Activated gamma-delta T cell (primary cell): ENCODE results near the gene PERP.
"Not testable (repeated sequence)": the region's sequence is repeated elsewhere in the genome, so short reads cannot be mapped to it uniquely, and the experiment has no call there.

Source experiments
- DNase-seq: peaks from one replicate; lab custom pipeline; 2025; lab: John Stamatoyannopoulos, UW

The PERP gene

DNA sequence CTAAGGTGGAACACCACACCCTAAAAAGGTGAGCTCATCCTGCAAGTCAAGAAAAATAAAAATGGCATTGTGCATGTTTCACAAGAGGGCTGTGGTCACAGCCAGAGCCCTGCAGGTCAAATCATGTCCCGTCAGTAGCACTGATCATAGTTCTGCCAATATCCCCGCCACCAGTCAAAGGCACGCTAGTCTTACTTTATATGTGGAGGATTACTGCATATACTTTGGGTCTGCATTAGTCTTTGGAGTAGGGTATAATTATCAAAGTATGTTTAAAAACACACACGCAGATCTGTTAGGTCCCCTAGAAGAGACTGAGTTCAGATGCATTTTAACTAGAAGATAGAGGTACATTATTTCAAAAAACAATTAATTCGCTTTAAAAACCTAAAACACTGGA is 1.8 kb downstream of the PERP start:
- no peak for DNase-seq

DNA sequence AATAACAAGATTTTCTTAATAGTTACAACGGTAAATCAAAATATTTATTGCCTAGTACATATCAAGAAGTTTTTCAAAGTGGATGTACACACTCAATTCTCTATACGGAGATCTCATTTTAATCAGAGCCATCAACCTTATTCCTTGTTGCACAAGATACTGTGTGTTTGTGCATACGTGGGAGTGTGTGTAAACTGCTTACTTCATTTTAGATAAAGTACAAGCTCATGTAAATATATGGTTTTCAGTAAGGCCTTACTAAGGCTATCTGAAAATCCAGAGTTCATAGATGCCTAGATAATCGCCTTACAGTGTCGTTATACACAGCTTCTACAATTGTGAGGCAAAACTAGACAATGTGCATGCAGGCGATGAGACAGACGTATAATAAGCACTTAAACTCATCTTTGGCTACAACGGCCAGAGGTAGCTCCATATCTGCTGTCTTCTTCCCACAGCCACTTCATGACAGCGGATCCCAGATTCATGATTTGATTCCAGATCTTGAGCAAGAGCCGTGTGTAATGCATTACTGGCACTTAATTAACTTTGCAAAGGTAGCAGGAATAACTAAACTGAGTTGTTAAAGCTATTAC is 2.5 kb downstream of the PERP start:
- no peak for DNase-seq

DNA sequence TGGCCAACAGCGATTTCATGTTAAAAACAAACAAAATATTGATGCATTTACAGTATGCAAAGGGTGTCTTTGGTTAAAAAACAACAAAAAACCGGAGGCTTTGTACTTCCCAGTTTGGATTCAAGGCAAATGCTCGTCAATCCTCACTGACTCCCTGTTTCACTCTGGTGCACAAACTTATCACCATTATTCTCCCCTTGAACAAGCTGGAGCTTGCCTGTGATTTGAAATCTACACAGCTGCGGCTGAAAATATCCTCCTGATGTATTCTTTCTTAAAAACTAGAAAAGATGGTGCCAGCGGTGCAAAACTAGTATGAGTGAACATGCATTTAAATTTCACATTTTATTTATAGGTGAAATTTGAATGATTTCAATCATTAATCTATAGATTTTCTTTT is 3.3 kb downstream of the PERP start:
- no peak for DNase-seq

DNA sequence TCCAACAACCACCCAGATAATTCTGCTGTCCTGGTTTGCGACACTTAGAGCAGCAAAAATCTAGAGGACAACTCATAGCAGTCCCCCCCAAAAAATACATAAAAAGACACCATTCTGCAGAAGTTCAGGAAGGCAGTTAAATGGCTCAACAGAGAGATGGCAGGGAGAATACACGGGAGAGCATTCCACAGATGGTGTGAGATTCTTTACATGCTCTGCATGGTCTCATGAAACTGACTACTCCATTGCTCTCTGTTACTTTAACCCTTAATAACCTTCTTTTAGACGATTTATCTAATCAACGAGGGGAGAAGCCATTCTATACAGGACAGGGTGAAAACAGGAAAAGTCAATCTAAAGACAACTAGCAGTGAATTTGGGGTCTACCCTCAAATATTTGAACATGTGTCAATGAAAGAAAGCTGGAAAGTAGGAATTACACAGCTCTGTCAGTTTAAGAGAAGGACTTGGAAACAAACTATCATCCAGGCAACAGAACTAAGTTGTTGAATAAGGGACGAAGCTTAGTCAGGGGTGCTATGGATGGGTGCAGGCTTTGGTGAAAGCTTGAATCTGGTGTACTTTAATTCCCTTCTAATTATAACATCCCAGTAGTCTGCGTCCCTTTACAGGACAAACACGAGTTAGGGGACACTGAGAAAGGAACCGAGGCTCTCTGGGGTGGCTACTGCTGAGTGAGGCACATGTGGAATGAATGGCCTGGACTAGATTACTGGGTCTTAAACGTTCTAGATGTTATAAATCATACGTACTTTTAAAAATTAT is 5.1 kb downstream of the PERP start:
- no peak for DNase-seq

DNA sequence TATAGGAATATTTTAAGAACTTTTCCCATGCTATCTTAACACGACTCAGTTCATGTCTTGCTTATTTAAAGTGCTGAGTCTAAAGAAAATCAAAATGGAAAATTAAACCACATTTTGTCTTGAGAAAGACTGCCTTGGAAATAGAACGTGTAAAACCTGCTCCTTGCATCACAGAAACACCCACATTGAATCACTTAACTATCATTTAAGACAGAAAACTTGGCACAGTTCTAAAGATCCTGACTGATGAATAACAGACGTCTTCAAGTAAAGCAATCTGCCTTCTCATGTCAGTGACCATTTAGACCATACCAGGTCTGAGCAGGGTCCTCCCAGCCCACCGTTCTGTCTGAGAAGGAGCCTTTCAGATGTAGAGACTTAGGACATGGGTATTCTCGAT is 7.4 kb downstream of the PERP start:
- no peak for DNase-seq

DNA sequence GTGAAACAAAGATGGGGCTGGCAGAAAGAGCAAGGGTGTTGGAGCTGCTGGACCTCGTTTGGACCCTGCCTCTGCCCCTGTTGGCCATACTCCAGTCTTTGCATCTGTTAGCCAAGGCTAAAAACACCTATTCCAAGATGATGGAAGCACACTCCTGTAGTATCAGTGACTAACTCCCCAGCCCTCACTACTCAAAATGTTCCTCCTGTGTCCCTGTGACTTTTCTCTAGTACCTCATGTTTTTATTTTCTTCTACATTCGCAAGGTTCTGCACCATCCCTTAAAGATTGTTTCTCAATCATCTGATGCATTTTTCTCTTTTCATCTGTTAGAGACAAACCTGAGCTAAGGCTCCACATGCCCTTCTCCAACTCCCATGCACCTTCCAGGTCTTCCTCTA is 8.9 kb downstream of the PERP start:
- DNase-seq, result no peak

DNA sequence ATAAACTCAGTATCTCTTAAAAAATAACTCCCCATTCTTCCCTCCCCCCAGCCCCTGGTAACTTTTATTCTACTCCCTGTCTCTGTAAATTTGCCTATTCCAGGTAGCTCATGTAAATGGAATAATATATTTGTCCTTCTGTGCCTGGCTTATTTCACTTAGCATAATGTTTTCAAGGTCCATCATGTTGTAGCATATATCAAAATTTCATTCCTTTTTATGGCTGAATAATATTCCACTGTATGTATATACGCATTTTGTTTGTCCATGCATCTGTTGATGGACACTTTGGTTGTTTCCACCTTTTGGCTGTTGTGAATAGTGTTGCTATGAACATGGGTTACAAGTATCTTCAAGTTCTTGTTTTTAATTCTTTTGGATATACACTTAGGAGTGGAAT is 13.0 kb downstream of the PERP start:
- DNase-seq, result no peak

DNA sequence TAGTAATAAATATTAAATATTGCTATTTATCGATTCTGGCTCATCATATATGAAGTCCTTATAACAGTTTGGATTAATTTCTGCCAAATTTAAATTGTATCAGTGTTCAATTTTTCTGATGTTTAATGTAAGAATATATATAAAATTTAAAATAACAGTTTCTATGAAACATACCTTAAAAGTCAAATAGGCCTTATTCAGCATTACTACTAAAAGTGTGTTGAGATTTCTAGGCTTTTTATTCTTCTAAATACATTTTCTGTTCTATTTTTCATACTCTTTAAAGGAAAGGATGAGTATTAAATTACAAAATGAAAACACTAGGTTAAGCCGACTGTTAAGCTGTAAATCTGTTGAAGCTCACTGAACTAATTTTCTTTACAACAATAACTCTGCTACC is 13.6 kb downstream of the PERP start:
- DNase-seq, result no peak

DNA sequence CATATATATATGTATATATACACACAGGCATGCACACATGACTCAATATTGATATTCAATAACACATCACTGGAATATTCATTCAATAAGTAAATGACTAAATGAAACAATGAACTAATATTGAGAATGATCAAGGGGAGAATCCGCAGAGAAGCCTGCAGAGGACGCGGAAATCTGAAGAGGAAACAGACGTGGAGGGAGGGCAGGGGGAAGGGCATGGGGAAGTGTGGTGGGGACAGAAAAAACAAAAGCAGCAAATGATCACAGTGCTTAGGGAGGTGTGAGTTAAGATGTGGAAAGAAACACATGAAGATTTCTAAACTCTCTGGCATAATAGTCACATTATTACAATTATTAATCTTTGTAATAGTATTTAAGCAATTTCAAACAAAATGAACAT is 14.5 kb downstream of the PERP start:
- no peak for DNase-seq

DNA sequence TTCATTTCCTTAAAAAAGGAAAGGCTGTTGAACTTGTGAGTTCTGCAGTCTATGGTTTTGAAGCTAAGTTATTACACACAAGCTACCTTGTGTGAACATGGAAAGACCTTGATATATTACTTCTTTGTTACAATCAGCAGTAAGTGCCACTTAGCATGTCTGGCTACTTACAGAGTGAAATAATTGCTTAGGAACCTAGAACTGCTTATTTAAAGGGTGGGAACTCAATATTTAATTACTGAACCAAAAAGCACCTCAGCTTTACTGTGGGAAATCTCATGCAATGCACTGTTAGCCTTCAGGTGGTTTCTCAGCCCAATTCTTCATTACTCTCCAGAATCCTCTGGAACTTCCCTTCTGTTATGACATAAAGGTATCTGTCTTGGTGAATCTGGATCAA is 17.9 kb downstream of the PERP start:
- DNase-seq, result no peak

DNA sequence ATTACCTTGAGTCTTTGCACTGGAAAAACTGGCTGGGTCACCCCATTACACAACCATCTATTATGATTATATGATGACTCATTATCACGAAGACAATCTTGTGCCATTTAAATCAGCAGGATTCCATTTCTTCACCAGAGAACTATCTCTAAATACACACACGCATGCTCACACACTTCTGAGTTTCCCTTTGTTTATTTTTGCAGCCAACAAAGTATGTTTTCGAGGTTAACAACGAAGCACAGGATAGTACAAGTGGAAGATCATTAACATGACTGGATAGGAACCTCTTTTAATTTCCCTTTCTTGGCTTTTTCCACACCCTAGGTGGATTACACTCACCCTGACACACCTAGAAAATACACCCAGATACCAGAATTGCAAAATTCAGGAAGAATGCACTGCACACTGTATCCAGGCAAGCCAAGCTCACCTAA is 18.9 kb downstream of the PERP start:
- no peak for DNase-seq

DNA sequence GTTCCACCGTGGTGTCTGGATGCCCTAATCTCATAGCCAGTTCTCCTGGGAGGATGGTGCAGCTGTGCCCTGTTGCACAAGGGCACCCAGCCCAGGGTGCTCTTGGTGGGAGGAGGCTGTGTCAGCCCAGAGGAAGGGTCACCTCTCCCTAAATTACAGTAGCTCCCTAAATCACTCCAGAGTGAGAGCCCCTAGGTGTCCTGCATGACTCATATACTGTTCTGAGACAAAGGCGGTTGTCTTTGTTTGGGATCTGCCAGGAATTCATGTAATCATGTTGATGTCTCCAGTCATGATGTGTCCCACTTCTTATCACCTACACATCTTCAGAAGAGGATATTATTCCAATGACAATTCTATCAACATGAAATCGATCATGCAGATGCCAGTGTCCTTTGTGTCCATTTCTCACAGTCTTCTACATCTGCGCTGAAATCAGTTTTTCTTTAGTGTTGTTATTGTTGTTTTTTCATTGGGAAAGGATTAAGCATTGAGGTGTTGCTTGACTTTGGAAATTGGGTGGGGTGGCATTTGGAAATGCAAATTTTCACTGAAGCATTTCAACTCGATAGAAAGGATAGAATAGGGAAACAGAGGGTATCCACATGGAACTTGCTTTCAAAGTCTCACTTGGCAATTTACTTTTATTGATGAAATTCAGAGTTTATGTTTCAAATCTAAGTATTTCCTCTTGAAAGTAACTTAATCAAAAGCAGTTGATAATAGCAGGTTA is 19.5 kb downstream of the PERP start:
- no peak for DNase-seq

DNA sequence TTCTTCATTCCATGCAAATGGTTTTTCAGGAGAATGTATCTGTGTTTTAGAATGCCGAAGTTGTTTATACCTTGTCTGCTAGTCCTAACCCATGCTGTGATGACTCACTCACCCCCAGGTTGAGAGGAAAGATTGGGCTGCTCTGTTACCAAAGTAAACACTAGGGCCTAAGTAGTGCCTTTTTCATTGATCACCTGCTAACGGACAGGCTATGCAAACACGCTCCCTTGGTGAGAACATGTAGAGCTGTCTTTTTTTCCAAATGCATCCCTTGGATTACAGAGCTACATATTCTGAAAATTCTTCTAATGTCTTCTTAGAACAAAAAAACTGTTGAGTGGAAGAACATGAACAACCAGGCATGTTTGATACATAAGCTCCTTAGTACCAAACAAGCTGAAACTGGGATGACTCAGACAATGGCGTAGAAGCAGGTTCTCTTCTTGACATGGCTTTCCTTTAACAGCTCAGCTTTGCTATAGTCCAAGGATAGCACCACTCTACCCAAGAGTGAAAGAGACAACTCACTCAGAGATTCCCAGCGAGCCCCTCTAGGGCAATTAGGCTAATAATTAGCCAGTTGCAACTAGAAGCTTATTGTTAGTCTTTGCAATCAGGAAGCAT is 20.5 kb downstream of the PERP start:
- DNase-seq, result no peak

DNA sequence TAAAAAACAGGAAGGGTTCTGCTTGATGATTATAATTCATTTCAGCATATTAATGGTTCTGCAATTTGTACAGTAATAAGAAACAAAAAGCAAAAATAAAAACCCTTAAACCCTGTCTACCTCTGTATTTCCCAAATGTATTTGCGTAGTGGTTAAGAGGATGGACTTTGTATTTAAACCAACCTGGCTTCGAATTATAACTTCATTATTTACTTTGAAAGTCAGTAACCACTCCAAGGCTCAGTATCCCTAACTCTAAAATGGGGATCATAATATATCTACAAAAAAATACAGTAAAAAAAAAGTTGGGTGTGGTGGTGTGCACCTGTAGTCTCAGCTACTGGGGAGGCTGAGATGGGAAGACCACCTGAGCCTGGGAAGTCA is 21.4 kb downstream of the PERP start:
- DNase-seq, result no peak

DNA sequence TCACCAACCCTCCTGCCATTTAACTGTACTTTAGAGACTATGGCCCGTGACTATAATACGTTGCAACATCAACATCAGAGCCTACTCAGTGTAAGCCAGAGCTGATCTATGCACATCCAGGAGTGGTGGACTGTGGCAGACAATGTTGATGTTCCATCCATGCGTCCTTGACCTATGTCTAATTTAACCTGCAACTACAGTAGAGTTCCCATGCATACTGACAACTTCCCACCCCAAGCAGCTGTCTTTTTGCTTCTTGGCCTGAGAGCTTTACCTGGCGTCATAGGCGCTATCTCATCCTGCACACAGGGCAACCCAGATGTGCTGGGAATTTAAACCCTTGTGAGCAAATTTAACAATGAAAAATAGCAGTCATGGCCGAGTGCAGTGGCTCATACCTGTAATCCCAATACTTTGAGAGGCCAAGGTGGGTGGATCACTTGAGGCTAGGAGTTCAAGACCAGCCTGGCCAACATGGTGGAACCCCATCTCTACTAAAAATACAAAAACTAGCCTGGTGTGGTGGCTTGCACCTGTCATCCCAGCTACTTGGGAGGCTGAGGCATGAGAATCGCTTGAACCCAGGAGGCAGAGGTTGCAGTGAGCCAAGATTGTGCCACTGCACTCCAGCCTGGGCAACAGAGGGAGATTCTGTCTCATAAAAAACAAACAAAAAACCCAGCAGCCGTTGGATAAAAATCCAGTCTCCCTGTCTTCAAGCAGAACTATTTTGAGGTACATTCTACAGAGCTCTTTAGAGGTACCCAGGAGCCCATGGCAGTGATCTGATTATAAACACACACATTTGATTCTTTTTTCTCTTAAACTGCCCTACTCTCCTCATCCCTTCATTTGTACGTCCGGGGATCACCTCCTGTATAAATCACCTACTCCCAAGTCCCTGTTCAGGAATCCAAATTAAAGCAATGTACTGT is 22.0 kb downstream of the PERP start:
- no peak for DNase-seq

DNA sequence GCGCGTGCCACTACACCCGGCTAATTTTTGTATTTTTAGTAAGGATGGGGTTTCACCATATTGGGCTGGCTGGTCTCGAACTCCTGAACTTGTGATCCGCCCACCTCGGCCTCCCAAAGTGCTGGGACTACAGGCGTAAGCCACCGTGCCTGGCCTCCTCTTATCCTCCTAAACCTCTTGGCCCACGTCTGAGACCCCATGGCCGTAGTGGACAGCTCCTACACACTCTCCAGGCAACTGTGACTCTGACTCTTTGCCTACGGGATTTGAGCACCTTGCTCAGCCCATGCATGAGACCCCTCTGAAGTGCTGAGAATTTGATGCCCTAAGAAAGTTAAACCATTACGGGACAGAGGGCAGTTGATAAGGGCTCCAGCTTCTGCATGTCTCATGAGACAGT is 25.0 kb downstream of the PERP start:
- DNase-seq, result no peak

DNA sequence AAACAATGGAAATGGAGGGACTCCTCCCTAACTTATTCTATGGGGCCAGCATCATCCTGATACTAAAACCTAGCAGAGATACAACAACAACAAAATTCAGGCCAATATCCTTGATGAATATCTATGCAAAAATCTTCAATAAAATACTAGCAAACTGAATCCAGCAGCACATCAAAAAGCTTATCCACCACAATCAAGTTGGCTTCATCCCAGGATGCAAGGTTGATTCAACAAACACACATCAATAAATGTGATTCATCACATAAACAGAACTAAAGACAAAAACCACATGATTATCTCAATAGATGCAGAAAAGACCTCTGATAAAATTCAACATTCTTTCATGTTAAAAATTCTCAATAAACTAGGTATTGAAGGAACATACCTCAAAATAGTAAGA is 27.7 kb downstream of the PERP start:
- DNase-seq, result not testable (repeated sequence)

DNA sequence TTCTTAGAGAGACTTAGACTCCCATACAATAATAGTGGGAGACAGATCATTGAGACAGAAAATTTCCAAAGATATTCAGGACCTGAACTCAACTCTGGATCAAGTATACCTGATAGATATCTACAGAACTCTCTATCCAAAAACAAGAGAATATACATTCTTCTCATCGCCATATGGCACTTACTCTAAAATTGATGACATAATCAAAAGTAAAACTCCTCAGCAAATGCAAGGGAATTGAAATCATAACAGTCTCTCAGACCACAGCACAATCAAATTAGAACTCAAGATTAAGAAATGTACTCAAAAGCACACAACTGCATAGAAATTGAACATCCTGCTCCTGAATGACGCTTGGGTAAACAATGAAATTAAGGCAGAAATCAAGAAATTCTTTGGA is 28.7 kb downstream of the PERP start:
- DNase-seq, result no peak

DNA sequence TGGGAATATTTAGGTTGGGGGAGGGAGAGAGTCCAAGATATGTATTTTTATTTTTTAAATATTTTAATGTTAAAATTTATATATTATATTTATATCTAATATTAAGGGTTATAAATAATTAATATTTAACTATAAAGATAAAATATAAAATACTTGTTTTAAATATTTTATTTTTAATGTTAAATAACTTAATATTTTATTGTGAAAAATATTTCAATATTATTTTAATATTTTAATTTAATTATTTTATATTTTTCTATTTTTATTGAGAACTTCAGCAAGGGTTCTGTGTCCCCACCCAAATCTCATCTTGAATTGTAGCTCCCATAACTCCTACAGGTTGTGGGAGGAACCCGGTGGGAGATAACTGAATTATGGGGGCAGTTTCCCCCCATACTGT is 34.0 kb downstream of the PERP start:
- DNase-seq, result no peak

DNA sequence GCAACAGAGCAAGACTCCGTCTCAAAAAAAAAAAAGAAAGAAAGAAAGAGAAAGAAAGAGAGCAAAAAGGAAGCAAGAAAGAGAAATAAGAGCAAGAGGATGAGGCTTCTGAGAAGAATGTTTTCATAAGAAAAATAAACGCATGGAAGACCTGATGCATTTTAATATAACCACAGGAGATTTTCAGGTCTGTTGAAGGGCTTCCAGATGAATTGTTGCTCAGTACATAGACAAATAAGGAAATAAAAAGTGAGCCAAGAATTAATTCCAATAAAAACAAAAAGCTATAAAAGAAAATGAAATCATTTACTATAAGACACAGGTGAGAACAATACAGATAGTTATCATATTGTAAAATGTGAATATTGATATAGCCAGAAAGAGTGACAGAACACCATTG is 43.5 kb downstream of the PERP start:
- DNase-seq, result no peak

DNA sequence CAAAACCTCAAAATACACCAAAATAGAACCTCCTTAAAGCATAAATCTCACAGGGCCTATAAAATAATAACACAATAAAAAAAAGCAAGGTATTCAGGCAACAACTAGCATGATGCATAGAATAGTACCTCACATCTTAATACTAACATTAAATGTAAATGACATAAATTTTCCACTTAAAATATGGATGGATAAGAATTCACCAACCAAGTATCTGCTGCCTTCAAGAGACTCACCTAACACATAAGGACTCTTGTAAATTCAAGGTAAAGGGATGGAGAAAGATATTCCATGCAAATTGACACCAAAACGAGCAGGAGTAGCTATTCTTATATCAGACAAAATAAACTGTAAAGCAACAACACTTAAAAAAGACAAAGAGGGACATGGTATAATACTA is 52.2 kb downstream of the PERP start:
- no peak for DNase-seq

DNA sequence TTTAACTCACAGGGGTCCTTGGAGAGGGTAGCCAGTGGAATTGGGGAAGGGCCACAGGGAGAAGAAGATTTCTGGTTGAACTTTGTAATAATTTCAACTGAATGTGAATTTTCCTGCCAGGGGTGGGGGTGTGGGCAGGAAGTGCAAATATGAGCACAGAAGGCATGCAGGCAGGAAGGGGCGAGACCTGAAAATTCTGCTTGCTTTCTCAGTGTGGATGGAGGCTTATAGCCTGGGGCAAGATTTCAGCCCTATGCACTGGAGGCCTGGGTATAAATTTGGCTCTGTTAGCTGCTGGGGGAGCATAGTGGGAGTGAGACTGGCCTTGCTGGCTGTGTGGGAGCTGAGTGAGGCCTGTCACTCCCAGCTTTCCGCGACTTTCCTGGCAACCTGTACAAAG is 54.4 kb downstream of the PERP start:
- no peak for DNase-seq
